Stimulated activated naive CD4-positive, alpha-beta T cell treated with Interleukin-2 at 50 U/mL for 16 hours (primary cell): ENCODE measurements around the gene TSR3.

ENCODE experiments used
- DNase-seq: peaks from one replicate; lab custom pipeline; 2025; lab: John Stamatoyannopoulos, UW

Gene TSR3

GRCh38 chr16:1351582-1352362 lies at the start of gene TSR3, which contains the start of gene GNPTG:
Gene TSR3, minus strand, starts transcription at chr16:1351878. Its CDS starts 74 bp downstream, at chr16:1351804.
Gene GNPTG, plus strand, starts transcription at chr16:1351931. Its CDS starts 35 bp downstream, at chr16:1351966.
- DNase-seq, result peak; percentile 76

DNA sequence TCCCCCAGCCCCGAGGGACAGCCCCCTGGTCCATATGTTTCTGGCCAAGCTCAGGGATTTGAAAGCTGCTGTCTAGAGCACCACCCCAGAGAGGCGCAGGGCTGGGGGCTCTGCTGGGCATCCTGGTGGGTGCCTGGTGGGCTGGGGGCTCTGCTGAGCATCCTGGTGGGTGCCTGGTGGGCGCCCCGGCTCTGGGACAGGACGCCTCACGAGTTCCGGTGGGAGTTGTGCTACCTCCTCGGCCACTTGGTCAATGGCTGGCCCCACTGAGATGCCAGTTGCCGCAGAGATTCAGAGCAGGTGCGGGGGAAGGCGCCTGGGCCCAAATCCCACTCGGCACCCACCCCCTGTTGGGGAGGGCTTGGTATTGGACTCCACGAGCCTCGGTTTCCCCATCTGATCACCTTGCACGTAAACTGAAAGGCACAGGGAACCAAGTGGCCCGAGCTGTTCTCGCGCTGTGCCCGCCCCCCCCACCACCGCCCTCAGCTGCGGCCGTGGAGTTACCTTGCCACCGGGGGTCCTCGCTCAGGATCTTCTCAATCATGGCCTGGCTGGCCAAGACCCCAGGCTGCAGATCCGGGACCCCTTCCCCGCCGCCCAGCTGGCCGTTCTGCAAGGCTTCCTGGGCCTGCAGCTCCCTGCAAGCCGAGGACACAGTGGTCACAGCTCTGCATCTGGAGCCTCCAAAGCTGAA lies 49.5 kb upstream of the TSR3 start:
- DNase-seq, result no peak

DNA sequence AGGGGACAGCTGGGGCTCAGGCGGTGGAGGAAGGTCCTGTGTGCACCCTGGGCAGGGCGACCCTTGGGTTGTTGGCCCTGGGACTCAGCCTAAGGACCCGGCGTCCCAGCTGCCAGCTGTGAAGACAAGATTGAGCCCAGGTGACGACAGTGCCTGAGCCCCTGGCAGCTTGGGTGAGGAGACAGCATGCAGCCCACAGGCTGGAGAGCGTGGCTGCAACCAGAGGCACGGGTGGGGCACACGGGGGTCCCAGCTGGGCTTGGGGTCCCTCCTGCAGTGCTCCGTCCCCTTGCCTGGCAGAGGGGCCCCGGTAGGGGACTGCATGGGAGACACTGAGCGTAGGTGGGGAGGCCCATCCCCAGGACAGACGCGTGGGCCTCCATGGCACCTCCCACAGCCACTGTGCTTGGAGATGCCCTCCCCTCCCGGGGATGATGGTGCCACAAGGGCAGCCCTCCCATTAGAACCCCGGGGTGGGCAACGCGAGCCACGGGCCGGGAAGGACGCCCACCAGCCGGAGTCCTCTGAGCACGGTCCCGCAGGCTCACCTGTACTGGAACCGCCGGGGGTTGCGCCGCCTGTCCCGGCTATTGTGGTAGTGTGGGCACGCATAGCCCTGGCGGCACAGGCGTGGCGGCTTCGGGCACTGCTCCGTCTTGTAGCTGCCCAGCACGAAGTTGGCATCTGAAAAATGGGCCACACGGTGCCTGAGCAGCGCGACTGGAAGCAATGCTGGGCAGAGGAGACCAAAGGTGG lies 47.3 kb upstream of the TSR3 start:
- DNase-seq, result no peak

GRCh38 chr16:1398351-1398750 lies 46.7 kb upstream of the TSR3 start:
- no peak for DNase-seq

DNA sequence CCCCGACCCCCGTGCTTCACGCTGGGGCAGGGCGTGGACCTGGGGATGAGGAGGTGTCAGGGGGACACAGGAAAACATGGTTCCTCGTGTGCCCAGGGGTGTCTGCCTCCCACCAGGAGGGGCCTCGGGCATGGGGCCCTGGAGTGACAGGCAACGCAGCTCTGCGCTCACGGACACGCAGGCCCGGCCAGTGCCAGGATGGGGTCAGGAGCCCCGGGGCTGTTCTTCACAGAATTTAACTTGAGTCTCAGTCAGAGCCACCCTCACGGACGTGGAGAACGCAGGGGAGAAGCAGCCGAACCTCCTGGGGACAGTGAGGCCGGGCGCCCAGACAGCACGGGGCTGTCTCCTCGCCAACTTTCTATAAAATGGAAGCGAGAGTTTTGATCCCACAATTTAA lies 46.1 kb upstream of the TSR3 start:
- DNase-seq, result no peak

DNA sequence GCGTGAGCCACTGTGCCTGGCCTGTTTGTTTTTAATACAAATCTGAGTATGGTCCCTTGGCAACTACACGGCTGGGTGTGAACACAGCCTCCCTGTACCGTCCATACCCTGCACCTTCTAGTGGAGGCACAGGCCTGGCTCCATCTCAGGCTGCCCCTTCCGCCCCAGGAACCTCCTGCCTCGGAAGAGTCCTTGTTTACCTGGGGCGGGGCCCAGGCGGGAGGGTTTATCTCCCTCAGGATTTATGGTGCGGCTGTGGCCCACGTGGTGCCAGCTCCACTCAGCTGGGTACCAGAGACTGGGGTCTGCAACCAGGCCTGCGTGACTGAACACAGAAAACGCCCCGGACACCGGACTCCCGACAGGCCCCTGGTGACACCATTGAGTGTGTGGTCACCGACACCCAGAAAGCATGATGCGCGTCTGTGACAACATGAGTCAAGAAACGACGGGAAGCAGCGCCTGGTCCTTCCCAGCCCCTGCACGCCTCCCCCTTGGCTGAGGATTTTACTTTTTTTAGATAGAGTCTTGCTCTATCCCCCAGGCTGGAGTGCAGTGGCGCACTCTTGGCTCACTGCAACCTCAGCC lies 43.9 kb upstream of the TSR3 start:
- no peak for DNase-seq

GRCh38 chr16:1394367-1394951 lies 42.8 kb upstream of the TSR3 start:
- no peak for DNase-seq

DNA sequence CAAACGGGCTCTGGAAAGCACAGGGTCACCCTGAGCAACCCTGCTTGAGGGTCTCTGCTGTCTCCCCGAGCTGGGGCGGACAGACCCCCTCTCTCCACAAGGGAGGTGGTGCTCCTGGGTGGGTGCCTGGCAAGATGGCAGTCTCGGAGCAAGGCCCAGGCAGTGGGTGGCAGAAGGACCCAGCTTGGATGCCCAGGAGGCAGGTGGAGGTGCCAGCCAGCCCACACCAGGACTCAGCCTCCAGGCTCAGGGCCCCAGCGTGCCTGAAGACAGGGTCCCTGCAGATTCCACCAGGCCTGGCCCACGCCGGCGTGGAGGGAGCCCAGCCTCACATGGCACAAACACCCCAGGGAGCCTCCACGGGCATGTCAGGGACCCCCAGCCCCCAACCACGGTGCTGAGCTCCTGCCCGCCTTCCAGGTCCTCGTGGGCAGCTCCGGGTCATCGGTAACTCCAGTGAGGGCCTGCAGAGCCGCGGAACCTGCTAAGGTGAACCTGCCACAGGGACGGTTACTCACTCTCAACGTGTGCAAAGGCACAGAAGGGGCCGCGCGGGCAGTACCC lies 42.0 kb upstream of the TSR3 start:
- no peak for DNase-seq

- DNase-seq, result no peak
Observed at GRCh38 chr16:1392826-1393225, 41.1 kb upstream of the TSR3 start.

- no peak for DNase-seq
Observed at GRCh38 chr16:1390239-1390779, 38.6 kb upstream of the TSR3 start.

- no peak for DNase-seq
Observed at GRCh38 chr16:1389762-1390161, 38.1 kb upstream of the TSR3 start.

DNA sequence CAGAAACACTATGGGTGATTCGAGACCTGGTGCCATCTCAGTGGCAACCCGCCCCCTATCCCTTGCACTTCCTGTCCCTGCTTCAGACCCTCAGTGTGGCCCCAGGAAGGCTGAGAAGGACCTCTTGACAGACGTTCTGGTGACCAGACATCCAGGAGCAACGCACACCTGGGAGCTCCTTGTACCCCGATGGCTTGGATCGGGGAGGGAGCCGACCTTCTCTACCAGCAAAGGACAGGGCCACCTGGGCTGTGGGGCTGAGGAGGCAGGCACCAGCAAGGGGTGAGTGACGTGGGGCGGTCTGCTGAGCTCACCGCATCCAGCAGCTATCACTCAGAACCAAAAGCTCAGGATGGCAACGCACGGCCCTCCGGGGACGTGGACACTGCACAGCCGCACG lies 35.7 kb upstream of the TSR3 start:
- no peak for DNase-seq

- no peak for DNase-seq
Observed at GRCh38 chr16:1385232-1385631, 33.6 kb upstream of the TSR3 start.

DNA sequence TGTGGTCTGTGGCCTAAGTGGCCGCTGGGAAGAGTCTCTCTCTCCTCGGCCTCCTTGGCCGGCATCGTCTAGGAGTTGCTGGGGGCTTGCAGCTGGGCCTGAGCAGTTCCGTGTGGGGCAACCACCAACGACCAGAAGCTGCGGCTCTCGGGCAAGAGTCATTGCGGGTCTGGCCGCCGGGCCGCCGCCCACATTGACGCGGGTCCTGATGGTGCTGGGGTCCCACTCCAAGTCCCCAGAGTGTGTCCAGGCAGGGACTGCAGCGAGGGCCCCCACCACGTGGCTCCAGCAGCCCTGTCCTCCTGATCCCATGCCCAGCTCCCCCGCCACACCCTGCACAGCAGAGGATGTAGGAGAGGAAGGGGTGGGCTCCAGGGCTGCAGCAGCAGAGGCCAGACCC lies 31.9 kb upstream of the TSR3 start:
- no peak for DNase-seq

DNA sequence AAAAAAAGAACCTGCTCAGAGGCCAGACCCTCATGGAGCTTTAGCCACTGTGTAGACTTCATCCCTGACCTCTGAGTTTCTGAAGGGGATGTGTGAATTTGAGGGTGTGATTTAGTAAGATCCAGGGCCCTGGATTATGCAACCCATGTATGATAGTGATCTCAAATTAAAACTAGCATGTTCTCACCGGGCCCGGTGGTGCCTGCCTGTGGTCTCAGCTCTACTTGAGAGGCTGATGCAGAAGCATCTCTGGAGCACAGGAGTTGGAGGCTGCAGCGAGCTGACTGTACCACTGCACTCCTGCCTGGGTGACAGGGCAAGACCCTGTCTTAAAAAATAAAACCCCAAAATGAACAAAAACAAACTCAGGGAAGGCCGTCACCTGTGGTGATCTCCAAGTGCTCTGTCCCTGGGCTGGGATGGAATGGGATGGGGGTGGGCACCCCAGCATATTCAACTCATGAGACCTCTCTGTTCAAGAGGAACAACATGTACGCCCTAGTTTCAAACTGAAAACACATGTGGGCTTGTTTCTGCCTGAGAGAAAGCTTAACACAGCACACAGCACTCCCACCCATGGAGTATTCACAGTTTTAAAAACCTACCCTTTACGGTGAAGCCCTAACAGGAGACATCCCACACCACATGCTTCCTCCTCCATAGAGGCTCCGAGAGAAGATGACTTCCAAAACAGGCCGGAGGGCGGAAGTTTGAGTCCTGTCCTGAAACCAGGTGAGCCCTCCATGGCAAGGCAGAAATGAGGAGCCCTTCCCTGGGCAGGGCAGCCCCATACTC lies 30.1 kb upstream of the TSR3 start:
- DNase-seq, result no peak

DNA sequence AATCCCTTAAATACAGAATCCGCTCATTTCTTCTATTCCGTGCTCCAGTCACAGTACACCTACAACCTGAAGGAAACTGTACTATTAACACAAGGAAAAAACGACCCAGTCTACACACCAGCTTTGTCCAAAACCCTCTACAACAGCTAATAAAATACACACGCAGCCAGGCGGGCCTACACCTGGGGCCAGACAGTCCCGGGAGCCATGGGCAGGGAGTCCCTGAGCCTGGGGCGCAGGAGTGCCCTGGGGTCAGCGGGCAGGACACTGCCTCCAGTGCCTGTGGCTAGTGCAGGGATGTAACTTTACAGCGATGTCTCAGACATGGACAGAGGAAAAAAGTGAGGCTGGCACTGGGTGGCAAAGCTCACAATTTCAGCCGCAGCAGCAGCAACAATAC lies 28.5 kb upstream of the TSR3 start:
- no peak for DNase-seq

- DNase-seq, result peak; percentile 63
Observed at GRCh38 chr16:1379304-1380076, 27.8 kb upstream of the TSR3 start.

GRCh38 chr16:1378804-1379303 lies 27.2 kb upstream of the TSR3 start:
- peak; percentile 74 for DNase-seq

- no peak for DNase-seq
Observed at GRCh38 chr16:1378087-1378803, 26.6 kb upstream of the TSR3 start.
